Neural cell (in vitro differentiated cells): ENCODE data around the gene SP4. TPM values are rescaled to one million over a fixed set of nuclear protein-coding genes. Genes with fewer than 3 reads are reported as not detected.

Experiments
- H2AFZ ChIP-seq: fragments of 200-600, 300-800 bp; sonication (generic), shearing (Covaris generic); 2 replicates; pipeline ENCODE4 v1.6.0; 2014; ENCODE audit warnings: low read depth, mild to moderate bottlenecking, antibody characterized with exemption, low read length, moderate library complexity
- H3F3A ChIP-seq: fragments of 200-600 bp; shearing (Covaris generic); 2 replicates; pipeline ENCODE4 v1.6.1; 2016; ENCODE audit warnings: mild to moderate bottlenecking, moderate library complexity, mixed read lengths, antibody characterized with exemption, low read length; ENCODE audit not compliant: insufficient read depth, poor library complexity, severe bottlenecking
- H3K27ac ChIP-seq: fragments of 200-600, 300-800 bp; sonication (generic), shearing (Covaris generic); 2 replicates; pipeline ENCODE4 v1.5.1; 2014; ENCODE audit warnings: mild to moderate bottlenecking, low read length, moderate library complexity
- H3K27me3 ChIP-seq: fragments of 300-800, 200-600 bp; sonication (generic), shearing (Covaris generic); 2 replicates; pipeline ENCODE4 v1.6.0; 2014; ENCODE audit warnings: mild to moderate bottlenecking, low read depth, low read length, moderate library complexity; ENCODE audit not compliant: insufficient read depth
- H3K36me3 ChIP-seq: fragments of 300-800, 200-600 bp; sonication (generic), shearing (Covaris generic); 2 replicates; pipeline ENCODE4 v1.5.1; 2014; ENCODE audit warnings: mild to moderate bottlenecking, antibody characterized with exemption, low read length, moderate library complexity; ENCODE audit not compliant: insufficient read depth
- H3K4me2 ChIP-seq: fragments of 300-800, 200-600 bp; sonication (generic), shearing (Covaris generic); 2 replicates; pipeline ENCODE4 v1.6.0; 2014; ENCODE audit warnings: mild to moderate bottlenecking, low read length
- H3K4me3 ChIP-seq: fragments of 300-800, 200-600 bp; sonication (generic), shearing (Covaris generic); 2 replicates; pipeline ENCODE4 v1.5.1; 2014; ENCODE audit warnings: mild to moderate bottlenecking, low read length, moderate library complexity
- H3K79me2 ChIP-seq: fragments of 200-600 bp; shearing (Covaris generic); replicated peaks from 2 replicates; pipeline ENCODE4 v1.6.0; 2014; ENCODE audit warnings: mild to moderate bottlenecking, low read length, moderate library complexity; ENCODE audit not compliant: insufficient read depth
- H3K9ac ChIP-seq: fragments of 300-800, 200-600 bp; sonication (generic), shearing (Covaris generic); 2 replicates; pipeline ENCODE4 v1.6.1; 2016; ENCODE audit warnings: mild to moderate bottlenecking, low read length, mixed read lengths
- H3K9me2 ChIP-seq: fragments of 200-600 bp; shearing (Covaris generic); 2 replicates; pipeline ENCODE4 v1.6.1; 2016; ENCODE audit warnings: mild to moderate bottlenecking, low read length, mixed read lengths; ENCODE audit not compliant: insufficient read depth
- H3K9me3 ChIP-seq: fragments of 200-600, 300-800 bp; sonication (generic), shearing (Covaris generic); 2 replicates; pipeline ENCODE4 v1.6.1; 2016; ENCODE audit warnings: mild to moderate bottlenecking, mixed run types, low read length, moderate library complexity, mixed read lengths
- H4K20me1 ChIP-seq: fragments of 200-600 bp; shearing (Covaris generic); 2 replicates; pipeline ENCODE4 v1.6.1; 2016; ENCODE audit warnings: mild to moderate bottlenecking, mixed run types; ENCODE audit not compliant: insufficient read depth
- CTCF ChIP-seq: fragments of 450-650 bp; IDR thresholded peaks from 2 replicates; pipeline ENCODE4 v1.5.1; 2014; ENCODE audit warnings: antibody characterized with exemption, mild to moderate bottlenecking, moderate library complexity; ENCODE audit not compliant: poor library complexity, severe bottlenecking
- EP300 ChIP-seq: fragments of 450-650 bp; conservative IDR thresholded peaks from 2 replicates; pipeline ENCODE4 v1.6.1; 2014; ENCODE audit warnings: antibody characterized with exemption, mild to moderate bottlenecking, moderate library complexity; ENCODE audit not compliant: poor library complexity, severe bottlenecking
- EZH2 ChIP-seq: fragments of 200-600, 300-800 bp; shearing (Covaris generic), sonication (generic); IDR thresholded peaks from 2 replicates; pipeline ENCODE4 v1.6.1; 2014; ENCODE audit warnings: antibody characterized with exemption, low read length, borderline replicate concordance, mild to moderate bottlenecking; ENCODE audit not compliant: insufficient read depth, poor library complexity, severe bottlenecking
- MXI1 ChIP-seq: fragments of 450-650 bp; conservative IDR thresholded peaks from 2 replicates; pipeline ENCODE4 v1.6.1; 2014; ENCODE audit warnings: antibody characterized with exemption, mild to moderate bottlenecking; ENCODE audit not compliant: poor library complexity, severe bottlenecking
- POLR2AphosphoS5 ChIP-seq: IDR thresholded peaks from 2 replicates; pipeline ENCODE4 v1.6.1; 2012
- RAD21 ChIP-seq: fragments of 450-650 bp; conservative IDR thresholded peaks from 2 replicates; pipeline ENCODE4 v1.6.1; 2014; ENCODE audit warnings: antibody characterized with exemption, mild to moderate bottlenecking, moderate library complexity
- REST ChIP-seq: IDR thresholded peaks from 2 replicates; pipeline ENCODE4 v1.6.1; 2012; ENCODE audit warnings: borderline replicate concordance
- SMC3 ChIP-seq: fragments of 450-650 bp; conservative IDR thresholded peaks from 2 replicates; pipeline ENCODE4 v1.6.1; 2014; ENCODE audit warnings: antibody characterized with exemption, mild to moderate bottlenecking, moderate library complexity; ENCODE audit not compliant: poor library complexity
- TAF1 ChIP-seq: IDR thresholded peaks from 2 replicates; pipeline ENCODE4 v1.6.1; 2012; ENCODE audit warnings: low read depth
- polyA plus RNA-seq: library from polyadenylated mRNA; depleted of rRNA; stranded (reverse); fragments of >200 nt; gene quantifications from 2 replicates; pipeline ENCODE4 v1.2.3, GENCODE V29; 2014

The SP4 gene
- polyA plus RNA-seq, 1 donor from 2014 or later = 27.8 TPM

GRCh38 chr7:21468969-21469368 is 41.1 kb downstream of the SP4 start:
- Histone ChIP-seq H3K9ac (no peak overlapping the region), H4K20me1 (no peaks in the 10 kb centered on the region), H3K4me3 (no peak overlapping the region), H3K9me2 (no peaks in the 10 kb centered on the region), H3K9me3 (no peaks in the 10 kb centered on the region), H2AFZ (no peak overlapping the region), H3K27ac (no peak overlapping the region), H3K4me2 (no peak overlapping the region), H3K79me2 (peaks cover 30% of the 10 kb centered on the region), H3K36me3 (no peaks in the 10 kb centered on the region), H3K27me3 (no peaks in the 10 kb centered on the region), H3F3A (no peaks in the 10 kb centered on the region)
- no peak for TF ChIP-seq POLR2AphosphoS5
- no peak for TF ChIP-seq CTCF
- TF ChIP-seq RAD21 = no peak
- TF ChIP-seq EP300 = no peak
- TF ChIP-seq MXI1 = no peak
- TF ChIP-seq SMC3 = no peak
- TF ChIP-seq TAF1 = no peak

- H3K9me2 ChIP-seq = no peaks in the 10 kb centered on the region
- no peak overlapping the region for H2AFZ ChIP-seq
- H4K20me1 ChIP-seq = no peaks in the 10 kb centered on the region
- no peak for TF ChIP-seq RAD21
- no peak for TF ChIP-seq TAF1
- TF ChIP-seq MXI1 = no peak
- TF ChIP-seq SMC3 = no peak
- no peak for TF ChIP-seq EZH2
- no peak for TF ChIP-seq EP300
- no peak for TF ChIP-seq POLR2AphosphoS5
- TF ChIP-seq CTCF = no peak
- TF ChIP-seq REST = no peak
- no peaks in the 10 kb centered on the region for H3K9me3 ChIP-seq
- no peaks in the 10 kb centered on the region for H3K27me3 ChIP-seq
- no peak overlapping the region for H3K4me3 ChIP-seq
- no peaks in the 10 kb centered on the region for H3K36me3 ChIP-seq
- H3K79me2 ChIP-seq = peaks cover 31% of the 10 kb centered on the region
- H3K9ac ChIP-seq = no peak overlapping the region
- H3K27ac ChIP-seq = no peak overlapping the region
- H3F3A ChIP-seq = no peaks in the 10 kb centered on the region
- H3K4me2 ChIP-seq = no peak overlapping the region
These were observed 42.0 kb downstream of the SP4 start for GRCh38 chr7:21469894-21470293.
